PC-3 (cell line): ENCODE measurements around the gene CACNA1E. TPM values are rescaled to one million over a fixed set of nuclear protein-coding genes. Genes with fewer than 3 reads are reported as not detected.

Source experiments
- ATAC-seq: fragments of 200-7000 bp; cut with Tn5 transposase; 2 replicates; pipeline ENCODE4 v1.9.1; 2020; ENCODE audit warnings: mild to moderate bottlenecking, moderate library complexity
- BruUV-seq: library from RNA; stranded (reverse); fragments of 400-500 nt; replicated peaks from 2 replicates; lab custom pipeline; 2021; lab: Mats Ljungman, UMichigan
- CTCF ChIA-PET: fragments of 300-600 bp; sonication (Branson Sonifier 250); formaldehyde crosslinking; loops from one replicate; lab custom pipeline; 2022; ENCODE audit warnings: antibody characterized with exemption; lab: Charles Lee
- POLR2A ChIA-PET: fragments of 300-600 bp; sonication (Branson Sonifier 250); formaldehyde crosslinking; loops from one replicate; lab custom pipeline; 2022; ENCODE audit warnings: antibody characterized with exemption; ENCODE audit not compliant: unreplicated experiment; lab: Charles Lee
- DNase-seq: peaks from one replicate; pipeline ENCODE4 v3.0.0-alpha.2; 2015
- H2AFZ ChIP-seq: fragments of 300-600 bp; sonication (generic); 2 replicates; pipeline ENCODE4 v1.6.0; 2016; ENCODE audit warnings: antibody characterized with exemption, low read length
- H3F3A ChIP-seq: fragments of 300-600 bp; sonication (generic); one replicate; pipeline ENCODE4 v1.6.0; 2017; ENCODE audit warnings: antibody characterized with exemption, low read length, control low read depth, mild to moderate bottlenecking; ENCODE audit not compliant: unreplicated experiment
- H3K27ac ChIP-seq: fragments of 300-600 bp; sonication (generic); 2 replicates; pipeline ENCODE4 v1.5.1; 2016; ENCODE audit warnings: mild to moderate bottlenecking, low read length
- H3K27me3 ChIP-seq: fragments of 300-600 bp; sonication (generic); 2 replicates; pipeline ENCODE4 v1.6.1; 2016; ENCODE audit warnings: low read length, mixed read lengths
- H3K36me3 ChIP-seq: fragments of 300-600 bp; sonication (generic); 2 replicates; pipeline ENCODE4 v1.6.1; 2016; ENCODE audit warnings: low read depth, mixed run types, low read length, mixed read lengths
- H3K4me1 ChIP-seq: fragments of 300-600 bp; sonication (generic); 2 replicates; pipeline ENCODE4 v1.5.1; 2016; ENCODE audit warnings: low read length; ENCODE audit not compliant: insufficient read depth
- H3K4me2 ChIP-seq: fragments of 300-600 bp; sonication (generic); 2 replicates; pipeline ENCODE4 v1.6.0; 2016; ENCODE audit warnings: low read length
- H3K4me3 ChIP-seq: fragments of 300-600 bp; sonication (generic); 2 replicates; pipeline ENCODE4 v1.5.1; 2016; ENCODE audit warnings: mild to moderate bottlenecking, low read length, mixed read lengths
- H3K79me2 ChIP-seq: fragments of 300-600 bp; sonication (generic); 2 replicates; pipeline ENCODE4 v1.6.1; 2017; ENCODE audit warnings: low read length, mixed read lengths
- H3K9ac ChIP-seq: fragments of 300-600 bp; sonication (generic); 2 replicates; pipeline ENCODE4 v1.6.0; 2016; ENCODE audit warnings: mild to moderate bottlenecking, low read length
- H3K9me2 ChIP-seq: fragments of 300-600 bp; sonication (generic); replicated peaks from 2 replicates; pipeline ENCODE4 v1.6.1; 2016; ENCODE audit warnings: mixed run types, low read length, mixed read lengths
- H3K9me3 ChIP-seq: fragments of 300-600 bp; sonication (generic); 2 replicates; pipeline ENCODE4 v1.6.1; 2016; ENCODE audit warnings: low read length, mixed read lengths
- H4K20me1 ChIP-seq: fragments of 300-600 bp; sonication (generic); 2 replicates; pipeline ENCODE4 v1.6.1; 2016; ENCODE audit warnings: low read length, mixed read lengths
- CTCF ChIP-seq: fragments of 300-600 bp; sonication (generic); conservative IDR thresholded peaks from 2 replicates; pipeline ENCODE4 v1.5.1; 2017; ENCODE audit warnings: antibody characterized with exemption, low read depth, mild to moderate bottlenecking, low read length
- EZH2 ChIP-seq: fragments of 300-600 bp; sonication (generic); IDR thresholded peaks from one replicate; pipeline ENCODE4 v1.6.1; 2017; ENCODE audit warnings: antibody characterized with exemption, mild to moderate bottlenecking, low read length; ENCODE audit not compliant: unreplicated experiment
- EZH2phosphoT487 ChIP-seq: fragments of 300-600 bp; sonication (generic); IDR thresholded peaks from 2 replicates; pipeline ENCODE4 v1.6.1; 2018; ENCODE audit warnings: mild to moderate bottlenecking, antibody characterized with exemption, low read length, borderline replicate concordance
- intact Hi-C: fragments of 100-400 bp; cut with micrococcal nuclease; formaldehyde crosslinking; loops from 2 replicates; pipeline ENCODE4 v1.9.0; 2023
- total RNA-seq: library from RNA; depleted of rRNA; stranded (reverse); fragments of >200 nt; gene quantifications from 2 replicates; pipeline ENCODE4 v1.2.3, GENCODE V29; 2014

Gene CACNA1E
- total RNA-seq, 1 experiment from 2014 or later: not detected

GRCh38 chr1:181816608-181817007 is 333.3 kb downstream of the CACNA1E start:
- CTCF ChIA-PET: no interaction called here
- no peaks in the 10 kb centered on the region for H3K9me3 ChIP-seq
- H3K4me3 ChIP-seq: no peak overlapping the region
- no peaks in the 10 kb centered on the region for H3K9me2 ChIP-seq
- H3K4me2 ChIP-seq: no peak overlapping the region
- H4K20me1 ChIP-seq: no peaks in the 10 kb centered on the region
- no peaks in the 10 kb centered on the region for H3K79me2 ChIP-seq
- no peaks in the 10 kb centered on the region for H3K4me1 ChIP-seq
- TF ChIP-seq CTCF (no peak), EZH2 (no peak), EZH2phosphoT487 (no peak)
- POLR2A ChIA-PET: interaction anchor here (0.7 kb wide), 1 partner anchor 12 kb away, joined by 3 read pairs; no protein-coding TSS in a partner anchor
- intact Hi-C loops: no loop called here
- H3F3A ChIP-seq: no peaks in the 10 kb centered on the region
- H3K27ac ChIP-seq: no peak overlapping the region
- 0 out of 2 replicates have a peak, but pooled peaks cover 3% of the 10 kb centered on the region for H3K27me3 ChIP-seq
- no TSS peak for BruUV-seq
- ATAC-seq (no peak), DNase-seq (no peak)
- H3K36me3 ChIP-seq: no peaks in the 10 kb centered on the region
- H3K9ac ChIP-seq: no peak overlapping the region
- H2AFZ ChIP-seq: no peak overlapping the region

GRCh38 chr1:181817091-181817490 is 333.8 kb downstream of the CACNA1E start:
- H3K9me3 ChIP-seq: no peaks in the 10 kb centered on the region
- no peak overlapping the region for H2AFZ ChIP-seq
- no peaks in the 10 kb centered on the region for H3K36me3 ChIP-seq
- H3K9ac ChIP-seq: no peak overlapping the region
- no peak for DNase-seq
- no peaks in the 10 kb centered on the region for H3K9me2 ChIP-seq
- no peak overlapping the region for H3K4me2 ChIP-seq
- H3F3A ChIP-seq: no peaks in the 10 kb centered on the region
- H3K4me3 ChIP-seq: no peak overlapping the region
- no TSS peak for BruUV-seq
- ATAC-seq: no peak
- H4K20me1 ChIP-seq: no peaks in the 10 kb centered on the region
- ChIA-PET CTCF (no interaction called here), POLR2A (no interaction called here)
- TF ChIP-seq CTCF: no peak
- TF ChIP-seq EZH2phosphoT487: no peak
- TF ChIP-seq EZH2: no peak
- intact Hi-C loops: no loop called here
- no peaks in the 10 kb centered on the region for H3K4me1 ChIP-seq
- no peaks in the 10 kb centered on the region for H3K79me2 ChIP-seq
- H3K27ac ChIP-seq: no peak overlapping the region
- H3K27me3 ChIP-seq: 0 out of 2 replicates have a peak, but pooled peaks cover 1% of the 10 kb centered on the region

GRCh38 chr1:181818459-181818858 is 335.1 kb downstream of the CACNA1E start:
- intact Hi-C loops: no loop called here
- H3K4me2 ChIP-seq: no peak overlapping the region
- ATAC-seq (no peak), DNase-seq (no peak)
- TF ChIP-seq EZH2phosphoT487 (no peak), EZH2 (no peak), CTCF (no peak)
- no peaks in the 10 kb centered on the region for H3K27me3 ChIP-seq
- H2AFZ ChIP-seq: no peak overlapping the region
- no peaks in the 10 kb centered on the region for H4K20me1 ChIP-seq
- H3K4me1 ChIP-seq: no peaks in the 10 kb centered on the region
- no peak overlapping the region for H3K9ac ChIP-seq
- H3K9me3 ChIP-seq: no peaks in the 10 kb centered on the region
- POLR2A ChIA-PET: no interaction called here
- no TSS peak for BruUV-seq
- H3K36me3 ChIP-seq: no peaks in the 10 kb centered on the region
- H3K27ac ChIP-seq: no peak overlapping the region
- H3F3A ChIP-seq: no peaks in the 10 kb centered on the region
- no peaks in the 10 kb centered on the region for H3K9me2 ChIP-seq
- no peak overlapping the region for H3K4me3 ChIP-seq
- H3K79me2 ChIP-seq: no peaks in the 10 kb centered on the region
- CTCF ChIA-PET: no interaction called here
